Measurements from ENCODE around the gene BCO2.
"Not testable (repeated sequence)": the region's sequence is repeated elsewhere in the genome, so short reads cannot be mapped to it uniquely, and the experiment has no call there.

The BCO2 gene, protein sequence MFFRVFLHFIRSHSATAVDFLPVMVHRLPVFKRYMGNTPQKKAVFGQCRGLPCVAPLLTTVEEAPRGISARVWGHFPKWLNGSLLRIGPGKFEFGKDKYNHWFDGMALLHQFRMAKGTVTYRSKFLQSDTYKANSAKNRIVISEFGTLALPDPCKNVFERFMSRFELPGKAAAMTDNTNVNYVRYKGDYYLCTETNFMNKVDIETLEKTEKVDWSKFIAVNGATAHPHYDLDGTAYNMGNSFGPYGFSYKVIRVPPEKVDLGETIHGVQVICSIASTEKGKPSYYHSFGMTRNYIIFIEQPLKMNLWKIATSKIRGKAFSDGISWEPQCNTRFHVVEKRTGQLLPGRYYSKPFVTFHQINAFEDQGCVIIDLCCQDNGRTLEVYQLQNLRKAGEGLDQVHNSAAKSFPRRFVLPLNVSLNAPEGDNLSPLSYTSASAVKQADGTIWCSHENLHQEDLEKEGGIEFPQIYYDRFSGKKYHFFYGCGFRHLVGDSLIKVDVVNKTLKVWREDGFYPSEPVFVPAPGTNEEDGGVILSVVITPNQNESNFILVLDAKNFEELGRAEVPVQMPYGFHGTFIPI

DNA sequence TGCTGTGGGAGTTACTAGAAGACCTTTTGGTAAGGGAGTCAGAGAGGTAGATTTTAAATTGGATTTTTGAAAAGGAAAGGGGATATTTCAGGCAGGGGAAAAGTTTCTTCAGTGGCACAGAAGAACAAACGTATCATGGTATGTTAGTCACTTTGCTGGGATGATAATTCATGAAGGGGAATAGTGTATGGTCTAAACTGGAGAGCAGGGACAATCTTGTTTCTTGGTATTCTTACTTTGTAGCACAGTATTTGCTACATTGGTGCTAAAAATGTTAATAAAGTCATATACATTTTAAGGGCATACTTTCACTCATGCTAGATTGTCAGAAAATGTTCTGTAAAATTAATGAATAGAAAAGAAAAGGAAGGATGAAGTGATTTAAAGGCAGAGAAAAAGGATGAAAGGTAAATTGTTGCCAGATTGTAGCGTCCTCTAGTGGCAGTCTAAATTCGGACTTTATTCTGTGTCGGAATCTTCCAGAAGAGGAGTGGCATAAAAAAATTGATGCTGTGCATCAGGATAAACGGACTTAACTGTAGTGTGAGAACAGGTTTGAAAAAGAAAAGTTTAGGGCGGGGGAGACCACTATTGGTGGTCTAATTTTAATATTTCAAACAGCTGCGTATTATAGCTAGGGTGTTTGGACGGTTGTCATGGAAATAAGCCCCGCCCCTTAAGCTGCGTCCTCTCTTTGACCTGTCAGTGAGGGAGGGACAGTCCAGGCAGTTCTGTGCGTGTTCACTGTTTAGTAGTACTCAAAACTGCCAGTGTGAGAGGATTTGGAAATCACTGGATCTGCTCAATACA lies at the start of gene BCO2:
Gene BCO2, plus strand, starts transcription at position 724 of the 810 bp plus-strand sequence. CDS start 90 bp downstream, outside the sequence.
- DNase-seq, result peak; percentile 64

DNA sequence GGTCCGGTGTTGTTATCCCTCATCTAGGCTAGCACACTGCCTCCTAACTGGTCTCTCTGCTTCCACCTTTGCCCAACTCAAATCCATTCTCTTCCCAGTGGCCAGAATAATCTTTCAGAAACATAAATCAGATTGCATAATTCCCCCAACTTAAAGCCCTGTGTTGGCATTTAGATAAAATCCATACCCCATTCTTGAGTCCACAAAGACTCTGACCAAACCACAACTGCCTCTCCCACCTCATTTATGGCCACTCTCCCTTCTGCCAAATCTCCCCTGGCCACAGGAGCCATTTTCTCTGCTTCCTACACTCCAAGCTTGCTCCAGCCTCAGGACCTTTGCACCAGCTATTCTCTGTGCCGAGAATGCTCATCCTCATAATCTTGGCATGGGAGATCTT lies 48.3 kb upstream of the BCO2 start:
- no peak for DNase-seq

DNA sequence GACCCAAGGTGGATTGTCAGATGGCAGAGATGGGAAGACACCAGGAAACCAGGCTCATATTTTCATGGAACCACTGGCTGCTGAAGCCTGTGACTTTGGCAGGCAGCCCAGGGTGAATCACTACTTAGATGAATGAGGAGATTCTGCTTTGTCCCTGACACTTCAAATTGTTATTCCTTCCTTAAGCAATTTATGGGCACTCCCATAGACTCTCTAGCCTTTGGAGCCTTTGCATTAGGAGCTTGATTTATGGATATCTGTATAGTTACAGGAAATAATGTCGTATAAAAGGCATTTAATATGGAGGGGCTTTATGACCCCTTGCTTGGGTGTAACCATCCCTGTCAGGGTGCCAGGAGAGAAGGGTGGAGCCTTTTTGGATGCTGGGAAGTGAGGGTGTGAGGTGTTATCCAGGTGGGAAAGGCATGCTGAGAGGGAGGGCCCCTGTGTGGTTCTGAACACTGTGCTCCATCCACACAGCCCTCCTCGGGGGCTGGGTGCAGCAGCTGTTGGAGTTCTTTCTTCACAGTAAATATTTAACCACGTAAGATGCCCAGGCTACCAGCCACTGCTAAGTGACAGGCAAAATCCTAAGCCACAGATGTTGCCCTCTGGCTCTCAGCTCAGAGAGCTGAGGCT lies 46.7 kb upstream of the BCO2 start:
- DNase-seq, result peak; percentile 93

DNA sequence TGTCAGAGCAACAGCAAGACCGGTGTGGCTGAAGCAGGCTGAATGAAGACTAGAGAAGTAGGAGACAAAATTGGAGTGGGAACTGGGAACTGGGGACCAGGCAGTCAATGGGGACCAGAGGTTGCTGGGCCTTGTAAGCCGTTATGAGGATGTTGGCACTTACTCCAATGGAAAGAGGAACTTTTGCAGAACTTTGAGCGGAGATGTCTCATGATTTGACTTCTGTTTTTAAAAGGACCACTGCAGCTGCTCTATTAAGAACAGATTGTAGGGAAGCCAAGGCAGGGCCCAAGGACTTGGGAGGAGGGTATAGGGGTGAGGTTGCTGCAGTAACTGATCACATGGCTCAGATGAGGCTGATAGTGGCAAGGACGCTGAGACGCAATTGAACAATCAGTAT lies 45.7 kb upstream of the BCO2 start:
- no peak for DNase-seq

DNA sequence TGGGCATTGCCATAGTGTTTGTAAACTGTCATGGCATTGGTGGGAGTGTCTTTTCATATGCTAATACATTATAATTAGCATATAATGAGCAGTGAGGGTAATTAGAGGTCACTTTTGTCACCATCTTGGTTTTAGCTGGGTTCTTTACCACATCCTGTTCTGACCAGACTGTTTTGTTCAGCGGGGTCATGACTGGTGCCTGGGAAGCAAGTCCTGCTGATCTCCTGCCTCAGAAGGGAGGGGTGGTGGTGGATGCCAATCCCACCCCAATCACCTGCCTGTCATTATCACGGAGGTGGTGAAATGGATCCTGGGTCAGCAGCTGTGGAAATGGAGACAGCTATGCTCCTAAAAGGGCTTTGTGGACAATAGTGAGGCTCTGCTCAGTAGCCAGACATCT lies 42.6 kb upstream of the BCO2 start:
- DNase-seq, result no peak

DNA sequence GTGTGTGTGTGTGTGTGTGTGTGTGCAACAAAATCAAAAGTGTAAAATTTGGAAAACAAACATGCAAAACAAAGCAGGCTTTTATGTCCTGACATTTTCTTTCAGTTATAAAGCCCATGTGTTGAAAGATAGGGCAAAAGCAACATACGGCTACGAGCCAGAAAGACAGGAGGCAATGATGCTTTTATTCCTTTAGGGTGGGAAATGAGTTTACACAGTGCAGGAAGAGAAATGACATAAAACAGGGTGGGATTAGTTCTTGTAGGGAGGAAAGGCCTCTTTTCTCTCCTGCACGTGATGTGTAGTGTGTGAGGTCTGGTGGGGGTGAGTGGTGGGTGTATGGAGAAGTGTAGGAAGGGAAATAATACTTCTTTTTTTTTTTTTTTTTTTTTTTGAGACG lies 40.8 kb upstream of the BCO2 start:
- no peak for DNase-seq

DNA sequence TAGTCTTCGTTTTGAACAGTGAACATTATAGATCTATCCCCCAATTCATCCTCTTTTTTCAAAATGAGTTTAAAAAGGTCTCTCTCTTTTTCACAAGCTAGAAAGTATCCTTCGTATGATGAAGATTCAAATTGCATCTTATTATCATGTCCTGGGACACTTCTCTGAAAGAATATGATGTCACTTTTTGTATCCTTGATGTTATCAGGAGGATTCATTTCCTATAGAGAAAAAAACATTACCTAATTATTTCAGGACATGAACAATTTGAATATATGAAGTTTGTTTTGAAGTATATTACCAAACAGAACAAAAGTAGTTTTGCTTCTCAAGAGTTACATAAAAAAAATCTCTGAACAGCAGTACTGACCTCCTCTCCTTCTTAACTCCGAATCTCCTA lies 31.7 kb upstream of the BCO2 start:
- no peak for DNase-seq

DNA sequence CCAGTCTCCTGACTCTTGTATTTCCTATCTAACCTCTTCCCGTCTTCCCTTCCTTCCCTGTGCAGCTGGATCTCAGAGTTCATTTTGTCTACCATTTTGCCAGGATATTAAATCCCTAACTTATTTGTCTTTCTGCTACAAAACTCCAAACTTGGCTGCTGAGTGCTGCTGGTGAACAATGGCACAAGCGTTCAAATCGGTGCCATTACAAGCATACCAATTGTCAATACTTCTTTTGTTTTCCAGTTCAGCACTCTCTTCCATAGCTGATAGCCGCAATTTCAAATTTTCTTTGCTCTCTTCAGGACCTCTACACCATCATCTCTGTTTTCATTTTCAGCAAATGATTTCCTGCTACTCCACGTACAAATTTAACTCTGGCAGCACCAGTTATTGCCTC lies 24.8 kb upstream of the BCO2 start:
- DNase-seq, result no peak

DNA sequence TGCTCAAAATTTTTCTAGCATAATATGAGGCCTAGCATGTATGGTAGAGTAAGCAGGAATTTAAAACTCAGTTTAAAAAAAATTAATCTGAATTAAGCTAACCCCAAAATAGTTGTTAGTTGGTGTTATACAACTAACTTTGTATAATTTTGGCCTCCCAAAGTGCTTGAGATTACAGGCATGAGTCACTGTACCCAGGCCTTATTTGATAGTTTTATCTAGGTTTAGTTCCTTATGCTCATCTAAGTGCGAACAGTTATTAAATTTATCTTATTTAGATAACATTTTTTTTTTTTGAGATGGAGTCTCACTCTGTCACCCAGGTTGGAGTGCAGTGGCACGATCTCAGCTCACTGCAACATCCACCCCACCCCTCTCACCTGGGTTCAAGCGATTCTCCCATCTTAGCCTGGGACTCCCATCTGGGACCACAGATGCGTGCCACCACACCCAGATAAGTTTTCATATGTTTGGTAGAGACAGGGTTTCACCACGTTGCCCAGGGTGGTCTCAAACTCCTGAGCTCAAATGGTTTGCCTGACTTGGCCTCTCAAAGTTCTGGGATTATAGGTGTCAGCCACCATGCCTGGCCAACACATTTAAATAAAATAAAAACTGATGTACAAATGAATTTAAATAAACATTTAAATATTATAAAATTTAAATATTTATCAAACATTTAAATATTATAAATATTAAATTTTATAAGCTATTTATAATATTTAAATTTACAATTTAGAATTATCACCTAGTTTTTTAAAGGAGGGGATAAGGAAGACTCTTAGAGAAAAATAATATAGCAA lies 19.0 kb upstream of the BCO2 start:
- no peak for DNase-seq

DNA sequence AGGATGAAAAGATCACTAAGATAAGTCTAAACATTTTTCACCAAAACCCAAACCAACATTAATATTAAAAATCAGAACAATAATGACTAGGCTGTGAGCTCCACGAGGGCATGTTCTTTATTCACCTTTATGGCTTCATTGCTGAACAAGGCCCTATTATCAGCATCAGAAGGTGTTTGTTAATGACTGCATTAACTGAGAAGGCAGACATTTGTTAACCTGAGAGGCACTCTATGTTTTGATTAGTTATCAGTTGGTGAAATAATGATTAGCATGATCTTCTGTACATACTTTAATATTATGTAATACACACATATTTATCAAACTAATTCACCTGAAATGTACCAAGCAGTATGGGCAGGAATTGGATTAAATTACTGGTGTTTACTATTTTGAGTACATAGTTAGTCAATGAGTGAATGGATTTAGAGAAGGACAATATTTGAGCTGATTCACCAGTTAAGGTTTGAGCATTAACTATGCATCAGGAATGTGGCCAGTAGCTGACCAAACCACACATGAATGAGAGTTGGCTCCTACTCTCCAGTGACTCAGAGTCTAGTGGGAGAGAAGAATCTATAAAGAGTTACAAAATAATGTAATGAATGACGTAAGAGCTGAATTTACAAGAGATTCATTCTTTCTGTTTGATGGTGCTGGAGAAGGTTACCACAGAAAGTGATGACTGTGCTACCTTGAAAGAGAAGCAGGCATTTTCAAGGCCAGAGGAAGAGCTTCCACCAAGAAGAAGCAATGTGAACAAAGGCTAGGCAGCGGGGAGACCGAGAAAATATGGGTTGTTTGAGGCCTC lies 18.2 kb upstream of the BCO2 start:
- peak; percentile 99 for DNase-seq

DNA sequence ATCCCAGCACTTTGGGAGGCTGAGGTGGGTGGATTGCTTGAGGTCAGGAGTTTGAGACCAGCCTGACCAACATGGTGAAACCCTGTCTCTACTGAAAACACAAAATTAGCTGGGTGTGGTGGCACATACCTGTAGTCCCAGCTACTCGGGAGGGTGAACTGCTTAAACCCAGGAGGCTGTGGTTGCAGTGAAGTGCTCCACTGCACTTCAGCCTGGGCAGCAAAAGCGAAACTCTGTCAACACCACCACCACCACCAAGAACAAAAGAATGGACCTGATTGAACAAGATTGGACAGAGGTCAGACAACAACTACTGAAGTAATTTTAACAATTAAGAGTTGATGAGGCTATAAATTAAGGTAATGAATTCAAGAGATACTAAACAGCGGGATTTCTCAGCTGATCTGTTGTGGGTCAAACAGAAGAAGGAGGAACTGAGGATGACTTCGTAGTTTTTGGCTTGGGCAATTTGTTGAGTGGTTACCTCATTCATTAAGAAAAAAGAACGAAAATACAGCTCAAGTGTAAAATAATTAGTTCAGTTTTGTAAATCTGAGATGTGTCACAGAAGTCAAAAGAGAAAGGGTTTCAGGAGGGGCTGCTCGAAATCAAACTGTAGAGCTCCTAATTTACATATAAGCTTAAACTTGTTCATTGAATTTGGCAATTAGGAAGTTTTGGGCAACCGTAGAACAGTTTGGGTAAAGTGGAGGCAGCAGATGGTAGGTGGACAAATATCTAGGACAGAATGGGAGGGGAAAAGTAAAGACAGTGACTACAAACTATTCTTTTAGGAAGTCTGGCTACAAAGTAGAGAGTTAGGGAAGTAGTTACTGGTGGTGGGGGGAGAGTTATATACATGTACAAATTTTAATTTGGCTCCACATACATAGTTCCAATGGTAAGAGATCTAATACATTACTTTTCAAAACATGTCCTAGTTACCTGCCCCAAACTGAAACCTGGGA lies 15.9 kb upstream of the BCO2 start:
- no peak for DNase-seq

DNA sequence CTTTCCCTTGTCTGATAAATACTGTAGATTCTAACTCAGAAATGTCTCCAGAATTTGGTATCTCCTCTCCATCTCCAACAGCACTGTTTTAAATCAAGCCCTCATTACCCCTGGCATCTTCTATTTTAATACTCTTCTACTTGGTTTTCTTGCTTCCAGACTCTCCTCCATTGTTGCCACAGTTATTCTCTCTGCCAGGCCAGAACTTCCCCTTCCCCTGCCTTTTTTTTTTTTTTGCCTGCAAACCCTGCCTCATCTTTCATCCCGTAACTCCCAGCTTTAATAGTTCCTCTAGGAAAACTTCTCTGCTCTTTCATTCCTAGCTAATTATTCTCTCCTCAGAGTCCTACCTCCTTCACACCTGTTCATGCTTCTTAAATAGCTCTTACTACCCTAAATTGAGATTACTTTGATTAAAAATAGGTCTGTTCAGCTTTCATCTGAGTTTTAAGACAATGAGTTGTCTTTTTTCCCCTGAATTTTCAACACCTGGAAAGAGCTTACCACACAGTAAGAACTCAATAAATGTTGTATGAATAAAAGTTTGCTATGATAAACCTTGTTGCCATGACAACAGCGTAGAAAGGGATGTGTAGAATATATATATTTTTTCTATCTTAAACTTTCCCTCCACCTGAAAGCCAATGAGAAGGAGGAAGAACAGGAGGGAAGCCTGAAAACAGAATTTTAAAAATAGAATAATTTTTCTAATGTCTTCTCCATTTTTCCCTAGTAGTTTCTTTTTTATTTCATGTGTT lies 15.0 kb upstream of the BCO2 start:
- DNase-seq, result no peak

DNA sequence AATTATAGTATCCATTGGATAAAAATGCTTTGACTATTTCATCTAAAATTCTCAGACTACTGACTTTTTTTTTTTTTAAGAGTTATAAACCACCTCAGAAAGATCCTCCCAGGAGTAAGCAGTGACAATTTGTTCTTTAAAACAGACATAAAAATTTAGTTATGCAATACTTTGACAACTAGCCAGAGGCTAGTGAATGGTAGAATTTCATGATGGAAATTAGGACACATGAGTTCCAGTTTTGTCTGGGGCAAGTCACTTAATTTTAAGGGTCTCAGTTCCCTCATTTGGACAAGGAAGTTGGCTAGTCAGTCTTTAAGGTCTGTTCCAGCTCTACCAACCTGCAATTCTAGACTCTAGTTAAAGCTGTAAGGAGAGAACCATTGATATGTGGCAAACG lies 14.3 kb upstream of the BCO2 start:
- no peak for DNase-seq

DNA sequence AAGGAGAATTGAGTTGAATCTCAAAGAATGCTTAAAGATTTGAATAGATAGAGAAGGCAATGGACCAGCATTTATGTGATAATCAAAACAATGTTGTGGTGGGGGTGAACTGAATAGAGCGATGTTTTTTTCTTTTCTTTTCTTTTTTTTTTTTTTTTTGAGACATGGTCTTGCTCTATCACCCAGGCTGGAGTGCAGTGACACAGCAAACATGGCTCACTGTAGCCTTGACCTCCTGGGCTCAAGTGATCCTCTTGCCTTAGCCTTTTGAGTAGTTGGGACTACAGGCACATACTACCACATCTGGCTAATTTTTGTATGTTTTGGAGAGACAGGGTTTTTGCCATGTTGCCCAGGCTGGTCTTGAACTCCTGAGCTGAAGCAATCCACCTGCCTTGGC lies 13.1 kb upstream of the BCO2 start:
- not testable (repeated sequence) for DNase-seq

DNA sequence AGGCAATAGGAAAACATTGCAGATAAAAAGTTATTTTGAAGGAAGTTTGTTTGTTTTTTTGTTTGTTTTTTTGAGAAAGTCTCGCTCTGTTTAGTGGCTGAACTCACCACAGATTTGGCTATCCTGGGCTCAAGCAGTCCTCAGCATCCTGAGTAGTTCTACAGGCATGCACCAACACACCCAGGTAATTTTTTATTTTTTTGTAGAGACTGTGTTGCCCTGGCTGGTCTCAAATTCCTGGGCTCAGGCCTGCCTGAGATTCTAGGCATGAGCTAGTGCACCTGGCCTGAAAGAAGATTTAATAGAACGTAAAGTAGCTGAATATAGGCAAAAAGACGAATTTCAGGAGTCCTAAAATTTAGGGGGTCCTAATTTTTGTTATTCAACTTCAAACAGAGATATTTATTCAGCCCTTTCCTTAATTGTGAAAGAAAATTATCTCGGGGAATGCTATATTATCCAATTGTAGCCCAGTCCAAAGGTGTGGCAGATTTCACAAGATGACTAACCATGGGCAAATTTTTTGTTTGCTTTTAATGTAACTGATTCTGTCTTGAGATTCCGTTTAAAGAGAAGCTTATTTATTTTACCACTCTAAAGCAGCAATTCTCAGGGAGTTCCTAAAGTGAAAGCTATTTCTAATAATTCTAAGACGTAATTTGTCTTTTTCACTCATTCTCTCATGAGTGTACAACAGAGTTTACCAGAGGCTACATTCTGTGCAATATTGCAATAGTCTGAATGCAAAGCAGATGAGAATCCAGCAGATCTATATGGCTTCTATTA lies 12.4 kb upstream of the BCO2 start:
- DNase-seq, result no peak

DNA sequence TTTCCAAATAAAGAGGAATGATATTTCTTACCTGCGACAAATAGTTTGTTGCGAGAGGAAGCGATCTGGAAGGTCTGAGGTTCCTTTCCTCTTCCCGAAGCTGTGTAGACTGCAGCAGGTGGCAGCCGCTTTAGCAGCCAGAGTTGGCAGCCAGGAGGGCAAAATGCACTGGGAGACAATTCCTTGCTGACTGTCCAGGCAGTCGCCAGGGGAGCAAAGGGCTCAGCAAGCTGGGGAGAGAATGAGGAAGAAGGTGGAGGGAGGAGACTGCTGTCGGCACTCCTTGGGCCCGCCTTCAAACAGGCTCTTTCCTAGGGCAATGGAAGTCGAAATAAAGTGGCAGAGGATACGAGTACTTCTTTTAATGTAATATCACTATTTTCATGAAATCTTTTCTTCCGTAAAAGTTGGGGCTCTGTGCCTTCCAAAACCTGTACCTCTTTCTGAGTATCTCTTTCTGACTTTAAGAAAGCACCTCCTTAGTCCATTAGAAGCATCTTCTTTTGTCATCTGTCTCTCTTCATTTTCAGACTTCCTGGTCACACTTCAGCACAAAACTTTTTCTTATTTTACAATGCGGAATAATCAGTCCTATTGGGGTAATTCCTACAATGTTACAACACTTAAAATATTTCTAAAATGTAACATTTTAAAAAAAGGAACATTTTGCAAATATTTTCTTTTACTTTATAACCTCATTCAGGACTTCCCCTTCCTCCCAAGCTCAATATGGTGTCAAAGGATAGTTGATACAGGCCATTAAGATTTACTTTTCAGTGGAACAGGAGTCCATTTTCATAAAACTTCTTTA lies 11.2 kb upstream of the BCO2 start, which contains the start of gene IL18:
Gene IL18, minus strand, starts transcription at position 220 of the 811 bp plus-strand sequence. CDS start 9,041 bp downstream, outside the sequence.
- DNase-seq, result no peak

DNA sequence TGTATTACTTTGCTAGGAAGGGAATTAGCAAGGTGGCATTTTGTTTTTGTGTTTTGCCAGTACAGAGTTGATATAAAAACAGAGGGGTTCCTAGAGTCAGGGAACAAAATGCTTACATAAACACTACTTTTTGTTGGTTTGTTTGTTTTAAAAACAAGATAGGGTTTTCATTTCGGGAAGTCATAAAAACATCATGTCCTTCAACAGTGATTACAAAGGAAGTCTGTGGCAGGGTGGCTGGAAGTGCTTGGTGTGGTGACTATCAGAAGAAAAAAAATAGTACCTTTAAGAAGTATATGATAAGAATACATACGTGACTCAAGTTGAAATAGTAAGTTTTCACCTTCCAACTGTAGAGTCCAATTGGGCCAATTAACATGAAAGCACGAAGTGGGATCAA lies 10.3 kb upstream of the BCO2 start:
- no peak for DNase-seq

DNA sequence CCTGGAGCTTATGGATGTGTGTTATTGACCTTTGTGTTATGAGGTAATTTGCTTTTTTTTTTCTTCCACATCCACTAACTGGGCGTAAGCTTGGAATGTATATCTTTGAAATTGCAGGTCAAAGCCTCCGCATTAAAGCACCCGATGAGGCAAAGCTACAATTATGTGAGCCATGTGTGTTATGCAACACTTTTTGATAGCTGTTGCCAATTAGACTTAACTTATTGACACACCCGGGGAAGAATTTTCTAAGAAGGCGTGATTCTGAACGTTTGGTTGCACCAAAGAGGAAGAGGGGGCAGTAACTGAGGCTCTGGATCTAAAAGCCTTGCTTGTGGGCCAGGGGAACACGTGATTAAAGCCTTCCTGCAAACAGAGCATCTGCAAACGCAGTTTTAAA lies 8.8 kb upstream of the BCO2 start:
- peak; percentile 61 for DNase-seq
